ENCODE data around the gene MLIP. TPM values are rescaled to one million over a fixed set of nuclear protein-coding genes. Genes with fewer than 3 reads are reported as not detected.

Gene MLIP
- total and polyA plus RNA-seq, 2 of the 8 experiments (the other 6 are each of a cell fraction or from before 2014, with no cell fraction given) = not detected

- no peak overlapping the region for H2AK5ac ChIP-seq (ENCODE audit: low read depth, low read length)
- H4K91ac ChIP-seq (replicated peaks; ENCODE audit: insufficient read length, low read length) = no peak overlapping the region
- no peaks in the 10 kb centered on the region for H3K79me1 ChIP-seq (ENCODE audit: low read depth, low read length)
- H2BK120ac ChIP-seq (replicated peaks; ENCODE audit: low read depth, low read length) = no peak overlapping the region
- FAIRE-seq = no peak
- no peak overlapping the region for H4K8ac ChIP-seq (ENCODE audit: extremely low read depth, insufficient read depth, low read length)
- no peak overlapping the region for H3K27ac ChIP-seq (ENCODE audit: low read depth, low read length)
- H2AFZ ChIP-seq (ENCODE audit: low read length) = no peak overlapping the region
- H3K36me3 ChIP-seq (ENCODE audit: control insufficient read depth in 2 of 4, insufficient read depth in 4 of 4, low read length in 3 of 4) = no peaks in the 10 kb centered on the region
- H3K4me2 ChIP-seq (ENCODE audit: insufficient read depth in 1 of 2, low read depth in 2 of 2, low read length in 2 of 2) = no peak overlapping the region
- H3K4ac ChIP-seq (replicated peaks; ENCODE audit: insufficient read length, low read depth, low read length) = no peak overlapping the region
- H2BK12ac ChIP-seq (ENCODE audit: low read depth, low read length) = no peak overlapping the region
- POLR2A ChIA-PET (ENCODE audit: partially characterized antibody) = no interaction called here
- H4K20me1 ChIP-seq (replicated peaks in 1 of 2; ENCODE audit: control insufficient read depth in 1 of 2, insufficient read depth in 2 of 2, low read length in 2 of 2) = no peaks in the 10 kb centered on the region
- no peaks in the 10 kb centered on the region for H3K23me2 ChIP-seq (ENCODE audit: low read depth, low read length)
- no peak overlapping the region for H2BK5ac ChIP-seq (ENCODE audit: low read depth, low read length)
- no peak overlapping the region for H4K5ac ChIP-seq (ENCODE audit: insufficient read length, low read depth, low read length)
- H2BK20ac ChIP-seq (ENCODE audit: low read length) = no peak overlapping the region
- DNase-seq (ENCODE audit: low read depth in 1 of 2, low spot score in 2 of 2) = no peak
- no peak overlapping the region for H3K56ac ChIP-seq (replicated peaks; ENCODE audit: insufficient read length, low read depth, low read length)
- H3K9me3 ChIP-seq (ENCODE audit: insufficient read depth in 2 of 2, low read depth in 1 of 2, low read length in 1 of 2) = no peaks in the 10 kb centered on the region
- no peak overlapping the region for H3K23ac ChIP-seq (ENCODE audit: insufficient read length)
- H3K9ac ChIP-seq (replicated peaks in 1 of 4; ENCODE audit: extremely low read depth in 1 of 4, low read depth in 3 of 4, low read length in 3 of 4) = no peak overlapping the region
- 97% methylated on average over 4 of the region's 4 CpGs; no CpG with 5 or more reads in 1 of the 2 experiments for WGBS, 2 experiments (ENCODE audit: extremely low coverage in 1 of 2, insufficient coverage in 1 of 2, insufficient read length in 1 of 2, insufficient replicate concordance in 2 of 2, low coverage in 1 of 2, low lambda C conversion rate in 2 of 2, missing lambda C conversion rate in 1 of 2)
- H3K27me3 ChIP-seq (replicated peaks in 1 of 4; ENCODE audit: control insufficient read depth in 3 of 4, extremely low read depth in 1 of 4, insufficient read depth in 3 of 4, low read length in 3 of 4) = no peaks in the 10 kb centered on the region
- H2BK15ac ChIP-seq (ENCODE audit: low read length) = no peak overlapping the region
- H3K79me2 ChIP-seq (ENCODE audit: control insufficient read depth in 1 of 2, insufficient read depth in 2 of 2, low read length in 2 of 2) = no peaks in the 10 kb centered on the region
- H3K4me3 ChIP-seq (ENCODE audit: extremely low read depth in 1 of 4, insufficient read depth in 2 of 4, low read depth in 3 of 4, low read length in 4 of 4) = no peak overlapping the region
- no peak overlapping the region for H3K14ac ChIP-seq (ENCODE audit: insufficient read length)
- CTCF ChIA-PET (ENCODE audit: partially characterized antibody) = no interaction called here
- no peaks in the 10 kb centered on the region for H3K4me1 ChIP-seq (replicated peaks in 1 of 4; ENCODE audit: control insufficient read depth in 3 of 4, insufficient read depth in 4 of 4, low read length in 3 of 4)
- no peak overlapping the region for H3K18ac ChIP-seq (ENCODE audit: extremely low read depth, low read length)
- TF ChIP-seq SIRT6 (IDR thresholded peaks at IDR 0.05; ENCODE audit: low read length) = no peak
- no peak for TF ChIP-seq CTCF (IDR thresholded peaks at IDR 0.05; ENCODE audit: control extremely low read depth in 1 of 3, insufficient read depth in 1 of 3, low read depth in 1 of 3, low read length in 3 of 3)
- TF ChIP-seq ZNF274 (IDR thresholded peaks at IDR 0.05; ENCODE audit: borderline replicate concordance, extremely low read depth, low read length) = no peak
- no peak for TF ChIP-seq KDM4A (IDR thresholded peaks at IDR 0.05; ENCODE audit: low read depth, low read length, severe bottlenecking)
- no peak for TF ChIP-seq CBX8 (IDR thresholded peaks at IDR 0.05; ENCODE audit: borderline replicate concordance, low read depth, low read length)
- TF ChIP-seq RNF2 (IDR thresholded peaks at IDR 0.05; ENCODE audit: borderline replicate concordance, low read depth, low read length, missing control alignments, poor library complexity, severe bottlenecking) = no peak
- TF ChIP-seq SAP30 (IDR thresholded peaks at IDR 0.05; ENCODE audit: insufficient read depth, insufficient replicate concordance, low read length) = no peak
- no peak for TF ChIP-seq TAF7 (optimal IDR thresholded peaks at IDR 0.05; ENCODE audit: borderline replicate concordance, low read depth, low read length)
- no peak for TF ChIP-seq BACH1 (IDR thresholded peaks at IDR 0.05; ENCODE audit: low read length)
- no peak for TF ChIP-seq ATF2 (IDR thresholded peaks at IDR 0.05; ENCODE audit: low read length)
These were observed 15.5 kb upstream of the MLIP start for GRCh38 chr6:54095723-54096122.
